SK-N-SH (cell line): ENCODE measurements around the gene PRLH. TPM values are rescaled to one million over a fixed set of nuclear protein-coding genes. Genes with fewer than 3 reads are reported as not detected.

Experiments
- CTCF ChIA-PET: fragments of 300-600, 350-600 bp; formaldehyde crosslinking; extraction: SDS; loops from one replicate; lab custom pipeline; 2021; lab: Yijun Ruan, JAX
- POLR2A ChIA-PET: fragments of 350-600 bp; sonication (Branson Sonifier 250); formaldehyde crosslinking; extraction: SDS; loops from one replicate; lab custom pipeline; 2020; ENCODE audit warnings: antibody characterized with exemption, inconsistent platforms; lab: Yijun Ruan, JAX
- DNase-seq: peaks from one replicate; pipeline ENCODE4 v3.0.0; 2012
- H2AFZ ChIP-seq: fragments of 200-600 bp; sonication (generic); 2 replicates; pipeline ENCODE4 v1.8.1; 2016; ENCODE audit warnings: antibody characterized with exemption, mild to moderate bottlenecking, low read depth
- H3F3A ChIP-seq: fragments of 200-600 bp; sonication (generic); replicated peaks from 2 replicates; pipeline ENCODE3; 2016; ENCODE audit warnings: antibody characterized with exemption, mild to moderate bottlenecking; ENCODE audit not compliant: insufficient read depth
- H3K27ac ChIP-seq, 2 experiments: fragments of 200-500 bp in 1 of 2; fragments of 200-600 bp in 1 of 2; sonication (Bioruptor generic) in 1 of 2; sonication (generic), shearing (Covaris generic) in 1 of 2; 2 replicates each; pipeline versions ENCODE4 v1.5.1 to v1.6.1; 2014 to 2016; ENCODE audit warnings: low read depth in 2 of 2, inconsistent platforms in 1 of 2, low read length in 1 of 2, mild to moderate bottlenecking in 1 of 2, mixed read lengths in 1 of 2
- H3K27me3 ChIP-seq: fragments of 200-600 bp; sonication (generic), shearing (Covaris generic); 2 replicates; pipeline ENCODE4 v1.6.1; 2016; ENCODE audit warnings: mixed run types; ENCODE audit not compliant: insufficient read depth
- H3K36me3 ChIP-seq, 2 experiments: fragments of 200-500 bp in 1 of 2; fragments of 200-600 bp in 1 of 2; sonication (Bioruptor generic) in 1 of 2; sonication (generic) in 1 of 2; replicated peaks in 1 of 2; 2 replicates each; pipeline versions ENCODE3 to v1.5.1; 2014 to 2016; ENCODE audit warnings: low read length in 1 of 2, mild to moderate bottlenecking in 1 of 2; ENCODE audit not compliant: insufficient read depth in 2 of 2, control insufficient read depth in 1 of 2
- H3K4me1 ChIP-seq, 2 experiments: fragments of 200-500 bp in 1 of 2; fragments of 200-600 bp in 1 of 2; sonication (Bioruptor generic) in 1 of 2; sonication (generic), shearing (Covaris generic) in 1 of 2; 2 replicates each; pipeline versions ENCODE4 v1.5.1 to v1.6.1; 2014 to 2016; ENCODE audit warnings: low read depth in 1 of 2, low read length in 1 of 2, mixed run types in 1 of 2; ENCODE audit not compliant: insufficient read depth in 2 of 2, control insufficient read depth in 1 of 2
- H3K4me2 ChIP-seq: fragments of 200-600 bp; sonication (generic), shearing (Covaris generic); 2 replicates; pipeline ENCODE4 v1.6.1; 2017; ENCODE audit warnings: mixed run types
- H3K4me3 ChIP-seq, 2 experiments: fragments of 200-500 bp in 1 of 2; fragments of 200-600 bp in 1 of 2; sonication (Bioruptor generic) in 1 of 2; sonication (generic), shearing (Covaris generic) in 1 of 2; 2 replicates each; pipeline versions ENCODE4 v1.5.1 to v1.8.1; 2014 to 2016; ENCODE audit warnings: low read depth in 2 of 2, inconsistent platforms in 1 of 2, low read length in 1 of 2, mild to moderate bottlenecking in 1 of 2, mixed read lengths in 1 of 2, moderate library complexity in 1 of 2
- H3K79me2 ChIP-seq: fragments of 200-600 bp; sonication (generic); 2 replicates; pipeline ENCODE4 v1.8.1; 2017; ENCODE audit warnings: mild to moderate bottlenecking; ENCODE audit not compliant: insufficient read depth
- H3K9ac ChIP-seq: fragments of 200-600 bp; sonication (generic); 2 replicates; pipeline ENCODE4 v1.6.1; 2017; ENCODE audit warnings: mixed run types
- H3K9me2 ChIP-seq: fragments of 200-600 bp; sonication (generic); 2 replicates; pipeline ENCODE4 v1.6.1; 2017; ENCODE audit warnings: mixed run types
- H3K9me3 ChIP-seq: fragments of 200-600 bp; sonication (generic); 2 replicates; pipeline ENCODE4 v1.6.1; 2017; ENCODE audit warnings: mixed run types, mild to moderate bottlenecking, moderate library complexity
- H4K20me1 ChIP-seq: fragments of 200-600 bp; sonication (generic); 2 replicates; pipeline ENCODE4 v1.6.1; 2017; ENCODE audit warnings: mild to moderate bottlenecking, mixed run types; ENCODE audit not compliant: insufficient read depth
- FOXM1 ChIP-seq: IDR thresholded peaks from 2 replicates; pipeline ENCODE4 v1.4.0; 2012; ENCODE audit warnings: low read depth, mild to moderate bottlenecking
- GABPA ChIP-seq: IDR thresholded peaks from 2 replicates; pipeline ENCODE4 v1.4.0; 2012; ENCODE audit warnings: low read depth, mild to moderate bottlenecking
- JUND ChIP-seq: IDR thresholded peaks from 2 replicates; pipeline ENCODE4 v1.4.0; 2012
- MEF2A ChIP-seq: IDR thresholded peaks from 2 replicates; pipeline ENCODE4 v1.4.0; 2012; ENCODE audit warnings: low read depth, borderline replicate concordance
- MXI1 ChIP-seq: IDR thresholded peaks from 2 replicates; pipeline ENCODE4 v1.6.1; 2012; ENCODE audit warnings: mild to moderate bottlenecking, low read depth, low read length, improper control_type of control experiment
- POLR2AphosphoS5 ChIP-seq: IDR thresholded peaks from 2 replicates; pipeline ENCODE4 v1.6.1; 2012; ENCODE audit warnings: low read depth, low read length
- RFX5 ChIP-seq: IDR thresholded peaks from 2 replicates; pipeline ENCODE4 v1.6.1; 2012; ENCODE audit warnings: mild to moderate bottlenecking, improper control_type of control experiment, low read length
- SIN3A ChIP-seq: IDR thresholded peaks from 2 replicates; pipeline ENCODE4 v1.6.1; 2012; ENCODE audit warnings: low read depth, mild to moderate bottlenecking, low read length, moderate library complexity, borderline replicate concordance
- TAF1 ChIP-seq: IDR thresholded peaks from 2 replicates; pipeline ENCODE4 v1.6.1; 2012; ENCODE audit warnings: low read depth, mild to moderate bottlenecking, low read length, moderate library complexity, borderline replicate concordance
- TCF12 ChIP-seq: IDR thresholded peaks from 2 replicates; pipeline ENCODE4 v1.4.0; 2012
- WGBS: methylation state at CpG from one replicate; pipeline ENCODE4 v1.1.6; 2017; ENCODE audit warnings: low lambda C conversion rate; 5-methylcytosine and 5-hydroxymethylcytosine counted together
- polyA plus RNA-seq, 3 experiments: library from polyadenylated mRNA; depleted of rRNA; stranded (reverse); fragments of >200 nt; gene quantifications; 2 replicates each; pipeline ENCODE4 v1.2.3, GENCODE V29; 2012
- TF ChIP-seq, protein P1 (sequence below): fragments of 150-350 bp; IDR thresholded peaks from 2 replicates; pipeline ENCODE4 v1.6.1; 2017; ENCODE audit warnings: antibody characterized with exemption, low read length, low read depth, borderline replicate concordance
- TF ChIP-seq, protein P2 (sequence below): fragments of 150-350 bp; IDR thresholded peaks from 2 replicates; pipeline ENCODE4 v1.6.1; 2016; ENCODE audit warnings: mild to moderate bottlenecking, low read depth, low read length
- TF ChIP-seq, protein P3 (sequence below): IDR thresholded peaks from 2 replicates; pipeline ENCODE4 v1.6.1; 2012; ENCODE audit warnings: mild to moderate bottlenecking, low read depth, low read length, moderate library complexity
- TF ChIP-seq, protein P4 (sequence below): IDR thresholded peaks from 2 replicates; pipeline ENCODE4 v1.4.0; 2012; ENCODE audit warnings: low read depth, borderline replicate concordance
- TF ChIP-seq, protein P5 (sequence below): fragments of 200-600 bp; sonication (generic); IDR thresholded peaks from 2 replicates; pipeline ENCODE4 v1.6.1; 2017; ENCODE audit warnings: antibody characterized with exemption, mild to moderate bottlenecking, moderate library complexity
- TF ChIP-seq, protein P6 (sequence below): IDR thresholded peaks from 2 replicates; pipeline ENCODE4 v1.4.0; 2012; ENCODE audit warnings: low read depth

Gene PRLH
- polyA plus RNA-seq, 1 of the 3 experiments (the other 2 are of a cell fraction): not detected

DNA sequence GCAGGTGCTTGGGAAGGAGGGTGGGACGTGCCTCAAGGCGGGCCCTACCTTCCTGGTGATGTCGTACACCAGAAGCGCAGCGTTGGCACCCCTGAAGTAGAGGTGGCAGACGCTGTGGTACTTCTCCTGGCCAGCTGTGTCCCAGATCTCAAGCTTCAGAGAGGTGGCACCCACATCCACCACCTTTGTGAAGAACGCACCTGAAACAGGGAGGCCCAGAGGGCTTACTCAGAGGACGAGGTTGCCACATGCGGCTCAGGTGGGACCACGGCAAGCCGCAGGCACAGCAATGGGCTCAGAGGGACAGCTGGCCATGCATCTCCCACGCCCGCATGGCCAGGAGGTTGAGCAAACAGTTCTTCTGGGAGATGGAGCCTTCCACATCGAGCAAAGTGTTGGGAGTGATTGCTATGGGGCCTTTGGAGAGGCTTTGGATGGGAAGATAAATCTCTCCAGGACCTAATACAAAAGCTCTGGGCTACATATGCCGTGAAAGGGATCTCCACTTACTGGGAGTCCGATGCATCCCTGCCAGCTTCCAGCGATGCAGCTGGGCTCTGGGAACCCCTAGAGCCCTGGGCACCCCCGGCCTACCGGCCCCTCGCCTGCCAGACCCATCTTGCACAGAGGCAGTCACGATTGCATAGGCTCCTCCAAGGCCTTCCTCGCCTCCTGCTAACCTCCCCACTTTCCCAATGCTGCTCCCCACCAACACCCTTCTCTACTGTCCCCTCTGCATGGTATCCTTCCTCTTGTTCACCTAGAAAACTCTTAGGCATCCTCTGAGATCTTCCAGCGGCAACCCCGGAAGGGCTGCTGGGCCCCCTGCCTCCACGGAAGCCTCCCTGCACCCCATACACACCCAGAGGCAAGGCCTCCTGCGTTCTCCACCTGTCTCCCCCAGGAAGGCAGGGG lies 11.8 kb downstream of the PRLH start:
- POLR2A ChIA-PET: no interaction called here
- no peak for TF ChIP-seq MEF2A
- TF ChIP-seq FOXM1: no peak
- no peak for TF ChIP-seq TCF12
- no peak for TF ChIP-seq RFX5
- no peak for TF ChIP-seq SIN3A
- TF ChIP-seq, protein P1, sequence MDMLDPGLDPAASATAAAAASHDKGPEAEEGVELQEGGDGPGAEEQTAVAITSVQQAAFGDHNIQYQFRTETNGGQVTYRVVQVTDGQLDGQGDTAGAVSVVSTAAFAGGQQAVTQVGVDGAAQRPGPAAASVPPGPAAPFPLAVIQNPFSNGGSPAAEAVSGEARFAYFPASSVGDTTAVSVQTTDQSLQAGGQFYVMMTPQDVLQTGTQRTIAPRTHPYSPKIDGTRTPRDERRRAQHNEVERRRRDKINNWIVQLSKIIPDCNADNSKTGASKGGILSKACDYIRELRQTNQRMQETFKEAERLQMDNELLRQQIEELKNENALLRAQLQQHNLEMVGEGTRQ: no peak
- TF ChIP-seq, protein P2, sequence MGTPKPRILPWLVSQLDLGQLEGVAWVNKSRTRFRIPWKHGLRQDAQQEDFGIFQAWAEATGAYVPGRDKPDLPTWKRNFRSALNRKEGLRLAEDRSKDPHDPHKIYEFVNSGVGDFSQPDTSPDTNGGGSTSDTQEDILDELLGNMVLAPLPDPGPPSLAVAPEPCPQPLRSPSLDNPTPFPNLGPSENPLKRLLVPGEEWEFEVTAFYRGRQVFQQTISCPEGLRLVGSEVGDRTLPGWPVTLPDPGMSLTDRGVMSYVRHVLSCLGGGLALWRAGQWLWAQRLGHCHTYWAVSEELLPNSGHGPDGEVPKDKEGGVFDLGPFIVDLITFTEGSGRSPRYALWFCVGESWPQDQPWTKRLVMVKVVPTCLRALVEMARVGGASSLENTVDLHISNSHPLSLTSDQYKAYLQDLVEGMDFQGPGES: no peak
- no peak for TF ChIP-seq POLR2AphosphoS5
- no peak for TF ChIP-seq JUND
- TF ChIP-seq, protein P3, sequence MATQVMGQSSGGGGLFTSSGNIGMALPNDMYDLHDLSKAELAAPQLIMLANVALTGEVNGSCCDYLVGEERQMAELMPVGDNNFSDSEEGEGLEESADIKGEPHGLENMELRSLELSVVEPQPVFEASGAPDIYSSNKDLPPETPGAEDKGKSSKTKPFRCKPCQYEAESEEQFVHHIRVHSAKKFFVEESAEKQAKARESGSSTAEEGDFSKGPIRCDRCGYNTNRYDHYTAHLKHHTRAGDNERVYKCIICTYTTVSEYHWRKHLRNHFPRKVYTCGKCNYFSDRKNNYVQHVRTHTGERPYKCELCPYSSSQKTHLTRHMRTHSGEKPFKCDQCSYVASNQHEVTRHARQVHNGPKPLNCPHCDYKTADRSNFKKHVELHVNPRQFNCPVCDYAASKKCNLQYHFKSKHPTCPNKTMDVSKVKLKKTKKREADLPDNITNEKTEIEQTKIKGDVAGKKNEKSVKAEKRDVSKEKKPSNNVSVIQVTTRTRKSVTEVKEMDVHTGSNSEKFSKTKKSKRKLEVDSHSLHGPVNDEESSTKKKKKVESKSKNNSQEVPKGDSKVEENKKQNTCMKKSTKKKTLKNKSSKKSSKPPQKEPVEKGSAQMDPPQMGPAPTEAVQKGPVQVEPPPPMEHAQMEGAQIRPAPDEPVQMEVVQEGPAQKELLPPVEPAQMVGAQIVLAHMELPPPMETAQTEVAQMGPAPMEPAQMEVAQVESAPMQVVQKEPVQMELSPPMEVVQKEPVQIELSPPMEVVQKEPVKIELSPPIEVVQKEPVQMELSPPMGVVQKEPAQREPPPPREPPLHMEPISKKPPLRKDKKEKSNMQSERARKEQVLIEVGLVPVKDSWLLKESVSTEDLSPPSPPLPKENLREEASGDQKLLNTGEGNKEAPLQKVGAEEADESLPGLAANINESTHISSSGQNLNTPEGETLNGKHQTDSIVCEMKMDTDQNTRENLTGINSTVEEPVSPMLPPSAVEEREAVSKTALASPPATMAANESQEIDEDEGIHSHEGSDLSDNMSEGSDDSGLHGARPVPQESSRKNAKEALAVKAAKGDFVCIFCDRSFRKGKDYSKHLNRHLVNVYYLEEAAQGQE: no peak
- TF ChIP-seq, protein P4, sequence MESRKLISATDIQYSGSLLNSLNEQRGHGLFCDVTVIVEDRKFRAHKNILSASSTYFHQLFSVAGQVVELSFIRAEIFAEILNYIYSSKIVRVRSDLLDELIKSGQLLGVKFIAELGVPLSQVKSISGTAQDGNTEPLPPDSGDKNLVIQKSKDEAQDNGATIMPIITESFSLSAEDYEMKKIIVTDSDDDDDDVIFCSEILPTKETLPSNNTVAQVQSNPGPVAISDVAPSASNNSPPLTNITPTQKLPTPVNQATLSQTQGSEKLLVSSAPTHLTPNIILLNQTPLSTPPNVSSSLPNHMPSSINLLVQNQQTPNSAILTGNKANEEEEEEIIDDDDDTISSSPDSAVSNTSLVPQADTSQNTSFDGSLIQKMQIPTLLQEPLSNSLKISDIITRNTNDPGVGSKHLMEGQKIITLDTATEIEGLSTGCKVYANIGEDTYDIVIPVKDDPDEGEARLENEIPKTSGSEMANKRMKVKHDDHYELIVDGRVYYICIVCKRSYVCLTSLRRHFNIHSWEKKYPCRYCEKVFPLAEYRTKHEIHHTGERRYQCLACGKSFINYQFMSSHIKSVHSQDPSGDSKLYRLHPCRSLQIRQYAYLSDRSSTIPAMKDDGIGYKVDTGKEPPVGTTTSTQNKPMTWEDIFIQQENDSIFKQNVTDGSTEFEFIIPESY: no peak
- no peak for TF ChIP-seq MXI1
- TF ChIP-seq, protein P5, sequence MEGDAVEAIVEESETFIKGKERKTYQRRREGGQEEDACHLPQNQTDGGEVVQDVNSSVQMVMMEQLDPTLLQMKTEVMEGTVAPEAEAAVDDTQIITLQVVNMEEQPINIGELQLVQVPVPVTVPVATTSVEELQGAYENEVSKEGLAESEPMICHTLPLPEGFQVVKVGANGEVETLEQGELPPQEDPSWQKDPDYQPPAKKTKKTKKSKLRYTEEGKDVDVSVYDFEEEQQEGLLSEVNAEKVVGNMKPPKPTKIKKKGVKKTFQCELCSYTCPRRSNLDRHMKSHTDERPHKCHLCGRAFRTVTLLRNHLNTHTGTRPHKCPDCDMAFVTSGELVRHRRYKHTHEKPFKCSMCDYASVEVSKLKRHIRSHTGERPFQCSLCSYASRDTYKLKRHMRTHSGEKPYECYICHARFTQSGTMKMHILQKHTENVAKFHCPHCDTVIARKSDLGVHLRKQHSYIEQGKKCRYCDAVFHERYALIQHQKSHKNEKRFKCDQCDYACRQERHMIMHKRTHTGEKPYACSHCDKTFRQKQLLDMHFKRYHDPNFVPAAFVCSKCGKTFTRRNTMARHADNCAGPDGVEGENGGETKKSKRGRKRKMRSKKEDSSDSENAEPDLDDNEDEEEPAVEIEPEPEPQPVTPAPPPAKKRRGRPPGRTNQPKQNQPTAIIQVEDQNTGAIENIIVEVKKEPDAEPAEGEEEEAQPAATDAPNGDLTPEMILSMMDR: no peak
- TF ChIP-seq TAF1: no peak
- TF ChIP-seq, protein P6, sequence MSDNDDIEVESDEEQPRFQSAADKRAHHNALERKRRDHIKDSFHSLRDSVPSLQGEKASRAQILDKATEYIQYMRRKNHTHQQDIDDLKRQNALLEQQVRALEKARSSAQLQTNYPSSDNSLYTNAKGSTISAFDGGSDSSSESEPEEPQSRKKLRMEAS: no peak
- TF ChIP-seq GABPA: no peak
- no peaks in the 10 kb centered on the region for H3K27me3 ChIP-seq

More for the DNA sequence above, 11.8 kb downstream of the PRLH start:
- Histone ChIP-seq H3K79me2 (no peaks in the 10 kb centered on the region), H3K4me1 (peaks cover 0 to 17% of the 10 kb centered on the region in 2 experiments; a peak in 1 of 4 replicates), H3K4me2 (no peak overlapping the region), H3K4me3 (no peak overlapping the region), H3K9me3 (no peaks in the 10 kb centered on the region), H3F3A (no peaks in the 10 kb centered on the region), H4K20me1 (no peaks in the 10 kb centered on the region), H3K9me2 (no peaks in the 10 kb centered on the region), H2AFZ (no peak overlapping the region), H3K9ac (no peak overlapping the region), H3K27ac (no peak overlapping the region), H3K36me3 (no peaks in the 10 kb centered on the region)
- no peak for DNase-seq
- WGBS: 92% methylated on average over 21 of the region's 26 CpGs
- CTCF ChIA-PET: interaction anchor here (1.2 kb wide), 1 partner anchor 65 kb away, joined by 6 read pairs; no protein-coding TSS in a partner anchor
